H1 (cell line): Measurements from ENCODE around the gene ADRB1. TPM values are rescaled to one million over a fixed set of nuclear protein-coding genes. Genes with fewer than 3 reads are reported as not detected.

Experiments used
- CTCF ChIA-PET: fragments of 300-600 bp; sonication (Branson Sonifier 250); formaldehyde crosslinking; loops from one replicate; lab custom pipeline; 2021; ENCODE audit not compliant: partially characterized antibody; lab: Charles Lee
- POLR2A ChIA-PET: fragments of 300-600 bp; sonication (Branson Sonifier 250); formaldehyde crosslinking; loops from one replicate; lab custom pipeline; 2021; ENCODE audit warnings: inconsistent platforms; ENCODE audit not compliant: partially characterized antibody; lab: Charles Lee
- DNase-seq, 2 experiments: peaks; one replicate each; pipeline versions ENCODE4 v3.0.0 to v3.0.0-alpha.2; 2010 to 2022; ENCODE audit warnings: low spot score in 2 of 2, low read depth in 1 of 2, mixed read lengths in 1 of 2
- FAIRE-seq: peaks from 2 replicates; lab custom pipeline; 2011; peaks lifted over from hg19 to GRCh38; lab: Jason Lieb, UNC
- H2AFZ ChIP-seq: 2 replicates; pipeline ENCODE4 v1.8.1; 2012; ENCODE audit warnings: low read length, inconsistent platforms
- H2AK5ac ChIP-seq: 2 replicates; pipeline ENCODE4 v1.6.1; 2013; ENCODE audit warnings: low read depth, low read length
- H2BK120ac ChIP-seq: replicated peaks from 2 replicates; pipeline ENCODE3; 2013; ENCODE audit warnings: low read depth, low read length, inconsistent platforms
- H2BK12ac ChIP-seq: 2 replicates; pipeline ENCODE4 v1.6.1; 2013; ENCODE audit warnings: low read depth, low read length
- H2BK15ac ChIP-seq: 2 replicates; pipeline ENCODE4 v1.6.1; 2013; ENCODE audit warnings: low read length
- H2BK20ac ChIP-seq: 2 replicates; pipeline ENCODE4 v1.6.1; 2013; ENCODE audit warnings: low read length
- H2BK5ac ChIP-seq: 2 replicates; pipeline ENCODE4 v1.6.1; 2013; ENCODE audit warnings: low read depth, low read length
- H3K14ac ChIP-seq: 2 replicates; pipeline ENCODE4 v1.6.1; 2013; ENCODE audit warnings: inconsistent platforms; ENCODE audit not compliant: insufficient read length
- H3K18ac ChIP-seq: 2 replicates; pipeline ENCODE4 v1.6.1; 2013; ENCODE audit warnings: low read length; ENCODE audit errors: extremely low read depth
- H3K23ac ChIP-seq: 2 replicates; pipeline ENCODE4 v1.6.1; 2013; ENCODE audit warnings: inconsistent platforms; ENCODE audit not compliant: insufficient read length
- H3K23me2 ChIP-seq: 2 replicates; pipeline ENCODE4 v1.6.1; 2013; ENCODE audit warnings: low read depth, low read length
- H3K27ac ChIP-seq: 2 replicates; pipeline ENCODE4 v1.6.1; 2011; ENCODE audit warnings: low read depth, low read length, inconsistent platforms
- H3K27me3 ChIP-seq, 4 experiments: replicated peaks in 1 of 4; 1 replicate in 1 of 4; 2 replicates in 3 of 4; pipeline versions ENCODE4 v1.6.1 to v1.8.1; 2011 to 2013; ENCODE audit warnings: low read length in 3 of 4, mild to moderate bottlenecking in 3 of 4, inconsistent platforms in 2 of 4, mixed read lengths in 2 of 4, moderate library complexity in 1 of 4; ENCODE audit not compliant: control insufficient read depth in 3 of 4, insufficient read depth in 3 of 4; ENCODE audit errors: extremely low read depth in 1 of 4
- H3K36me3 ChIP-seq, 4 experiments: 2 replicates each; pipeline versions ENCODE4 v1.6.1 to v1.8.1; 2011 to 2013; ENCODE audit warnings: mild to moderate bottlenecking in 4 of 4, low read length in 3 of 4, moderate library complexity in 2 of 4, control low read depth in 1 of 4, inconsistent platforms in 1 of 4; ENCODE audit not compliant: insufficient read depth in 4 of 4, control insufficient read depth in 2 of 4
- H3K4ac ChIP-seq: replicated peaks from 2 replicates; pipeline ENCODE3; 2013; ENCODE audit warnings: low read length, low read depth, mixed read lengths, inconsistent platforms; ENCODE audit not compliant: insufficient read length
- H3K4me1 ChIP-seq, 4 experiments: replicated peaks in 1 of 4; 1 replicate in 1 of 4; 2 replicates in 3 of 4; pipeline versions ENCODE4 v1.6.1 to v1.8.1; 2011 to 2013; ENCODE audit warnings: low read length in 3 of 4, inconsistent platforms in 2 of 4, mixed read lengths in 1 of 4; ENCODE audit not compliant: insufficient read depth in 4 of 4, control insufficient read depth in 3 of 4
- H3K4me2 ChIP-seq, 2 experiments: 2 replicates each; pipeline versions ENCODE4 v1.6.1 to v1.8.1; 2011 to 2013; ENCODE audit warnings: low read depth in 2 of 2, low read length in 2 of 2, control low read depth in 1 of 2, inconsistent platforms in 1 of 2, mild to moderate bottlenecking in 1 of 2; ENCODE audit not compliant: insufficient read depth in 1 of 2
- H3K4me3 ChIP-seq, 4 experiments: fragments of 200-600, 300-600 bp in 1 of 4; sonication (generic), shearing (Covaris generic), sonication (Bioruptor Twin) in 1 of 4; 2 replicates each; pipeline versions ENCODE4 v1.5.1 to v1.8.1; 2011 to 2016; ENCODE audit warnings: low read length in 4 of 4, low read depth in 3 of 4, control low read depth in 2 of 4, inconsistent platforms in 2 of 4, mild to moderate bottlenecking in 2 of 4, mixed read lengths in 1 of 4, moderate library complexity in 1 of 4; ENCODE audit not compliant: insufficient read depth in 2 of 4; ENCODE audit errors: extremely low read depth in 1 of 4
- H3K56ac ChIP-seq: replicated peaks from 2 replicates; pipeline ENCODE3; 2013; ENCODE audit warnings: low read depth, mild to moderate bottlenecking, mixed read lengths, low read length, inconsistent platforms; ENCODE audit not compliant: insufficient read length
- H3K79me1 ChIP-seq: 2 replicates; pipeline ENCODE4 v1.6.1; 2013; ENCODE audit warnings: low read depth, low read length, control low read depth
- H3K79me2 ChIP-seq, 2 experiments: 2 replicates each; pipeline versions ENCODE4 v1.6.1 to v1.8.1; 2012 to 2013; ENCODE audit warnings: low read length in 2 of 2, mild to moderate bottlenecking in 2 of 2, inconsistent platforms in 1 of 2; ENCODE audit not compliant: insufficient read depth in 2 of 2, control insufficient read depth in 1 of 2
- H3K9ac ChIP-seq, 4 experiments: replicated peaks in 1 of 4; 1 replicate in 1 of 4; 2 replicates in 3 of 4; pipeline versions ENCODE4 v1.6.1 to v1.8.1; 2011 to 2013; ENCODE audit warnings: low read depth in 3 of 4, low read length in 3 of 4, control low read depth in 2 of 4, mild to moderate bottlenecking in 2 of 4, moderate library complexity in 2 of 4, inconsistent platforms in 1 of 4; ENCODE audit errors: extremely low read depth in 1 of 4
- H3K9me3 ChIP-seq, 2 experiments: 2 replicates each; pipeline versions ENCODE4 v1.6.1 to v1.8.1; 2012 to 2013; ENCODE audit warnings: mild to moderate bottlenecking in 2 of 2, moderate library complexity in 2 of 2, control low read depth in 1 of 2, inconsistent platforms in 1 of 2, low read depth in 1 of 2, low read length in 1 of 2, mixed read lengths in 1 of 2; ENCODE audit not compliant: insufficient read depth in 2 of 2
- H4K20me1 ChIP-seq, 2 experiments: replicated peaks in 1 of 2; 2 replicates each; pipeline versions ENCODE3 to v1.8.1; 2011 to 2013; ENCODE audit warnings: inconsistent platforms in 2 of 2, low read length in 2 of 2, mild to moderate bottlenecking in 1 of 2; ENCODE audit not compliant: insufficient read depth in 2 of 2, control insufficient read depth in 1 of 2
- H4K5ac ChIP-seq: 2 replicates; pipeline ENCODE4 v1.6.1; 2013; ENCODE audit warnings: low read length, low read depth, mixed read lengths, inconsistent platforms; ENCODE audit not compliant: insufficient read length
- H4K8ac ChIP-seq: 2 replicates; pipeline ENCODE4 v1.8.0; 2013; ENCODE audit warnings: mild to moderate bottlenecking, moderate library complexity, low read length, inconsistent platforms; ENCODE audit not compliant: insufficient read depth; ENCODE audit errors: extremely low read depth
- H4K91ac ChIP-seq: replicated peaks from 2 replicates; pipeline ENCODE3; 2013; ENCODE audit warnings: low read length, mixed read lengths, inconsistent platforms; ENCODE audit not compliant: insufficient read length
- CHD2 ChIP-seq: IDR thresholded peaks from 2 replicates; pipeline ENCODE4 v1.6.1; 2012; ENCODE audit warnings: low read length, improper control_type of control experiment
- KDM1A ChIP-seq: fragments of 200-600, 300-600 bp; sonication (generic); IDR thresholded peaks from 2 replicates; pipeline ENCODE4 v1.7.1; 2016; ENCODE audit warnings: mild to moderate bottlenecking, low read length, borderline replicate concordance
- PHF8 ChIP-seq: fragments of 200-600 bp; sonication (generic); conservative IDR thresholded peaks from 2 replicates; pipeline ENCODE4 v1.7.1; 2012; ENCODE audit warnings: low read depth, mild to moderate bottlenecking, inconsistent platforms, low read length, moderate library complexity
- RFX5 ChIP-seq: IDR thresholded peaks from 2 replicates; pipeline ENCODE4 v1.6.1; 2011; ENCODE audit warnings: low read depth, low read length, improper control_type of control experiment, borderline replicate concordance
- RNF2 ChIP-seq: fragments of 200-900, 300-1000 bp; sonication (generic); IDR thresholded peaks from 2 replicates; pipeline ENCODE4 v1.7.1; 2016; ENCODE audit warnings: borderline replicate concordance, low read depth, mild to moderate bottlenecking, antibody characterized with exemption, low read length; ENCODE audit not compliant: poor library complexity, severe bottlenecking; ENCODE audit errors: missing control alignments
- SIRT6 ChIP-seq: IDR thresholded peaks from one replicate; pipeline ENCODE4 v1.7.1; 2012; ENCODE audit warnings: low read length, inconsistent platforms
- SIX5 ChIP-seq: IDR thresholded peaks from 2 replicates; pipeline ENCODE4 v1.6.1; 2011; ENCODE audit warnings: mild to moderate bottlenecking, low read depth, low read length
- TAF7 ChIP-seq: optimal IDR thresholded peaks from 2 replicates; pipeline ENCODE3; 2011; ENCODE audit warnings: low read depth, mild to moderate bottlenecking, inconsistent platforms, low read length, moderate library complexity, borderline replicate concordance
- TEAD4 ChIP-seq: IDR thresholded peaks from 2 replicates; pipeline ENCODE4 v1.6.1; 2012; ENCODE audit warnings: low read depth, low read length, inconsistent platforms, mixed read lengths
- YY1 ChIP-seq: IDR thresholded peaks from 2 replicates; pipeline ENCODE4 v1.6.1; 2011; ENCODE audit warnings: low read depth, mild to moderate bottlenecking, low read length
- WGBS, 2 experiments: shearing (Covaris generic) in 1 of 2; methylation state at CpG; one replicate each; pipeline versions ENCODE4 v1.1.6 to v1.1.7; 2013 to 2015; ENCODE audit warnings: low lambda C conversion rate in 2 of 2, mixed read lengths in 2 of 2, inconsistent platforms in 1 of 2, low coverage in 1 of 2, missing lambda C conversion rate in 1 of 2; ENCODE audit not compliant: insufficient replicate concordance in 2 of 2, insufficient coverage in 1 of 2, insufficient read length in 1 of 2; ENCODE audit errors: extremely low coverage in 1 of 2, missing lambda C conversion rate in 1 of 2; 5-methylcytosine and 5-hydroxymethylcytosine counted together
- polyA plus RNA-seq, 7 experiments: library from polyadenylated mRNA; depleted of rRNA in 3 of 7; stranded (reverse) in 5 of 7; unstranded in 2 of 7; fragments of >200 nt in 5 of 7; fragments of 200-250 nt in 2 of 7; gene quantifications; 1 replicate in 5 of 7; 2 replicates in 1 of 7; 4 replicates in 1 of 7; pipeline versions ENCODE4 v1.2.1 to v1.2.3, GENCODE V29; 2011 to 2013; ENCODE audit warnings: missing spikeins in 2 of 7, mixed read lengths in 2 of 7
- total RNA-seq: library from RNA; stranded (reverse); fragmentation: NEBNext Ultra II Directional; extraction: Animal tissue kit (Norgen Biotek cat#: 25700); gene quantifications from 2 replicates; pipeline ENCODE4 v1.2.1, GENCODE V29; 2021
- TF ChIP-seq, protein P1 (sequence below): IDR thresholded peaks from 2 replicates; pipeline ENCODE4 v1.6.1; 2012; ENCODE audit warnings: low read length, inconsistent platforms
- TF ChIP-seq, protein P2 (sequence below): IDR thresholded peaks from 2 replicates; pipeline ENCODE4 v1.6.1; 2011; ENCODE audit warnings: low read length, improper control_type of control experiment

Gene ADRB1
- total and polyA plus RNA-seq, 2 of the 8 experiments (the other 6 are each of a cell fraction or from before 2014, with no cell fraction given): 0.14 to 0.48 TPM

DNA sequence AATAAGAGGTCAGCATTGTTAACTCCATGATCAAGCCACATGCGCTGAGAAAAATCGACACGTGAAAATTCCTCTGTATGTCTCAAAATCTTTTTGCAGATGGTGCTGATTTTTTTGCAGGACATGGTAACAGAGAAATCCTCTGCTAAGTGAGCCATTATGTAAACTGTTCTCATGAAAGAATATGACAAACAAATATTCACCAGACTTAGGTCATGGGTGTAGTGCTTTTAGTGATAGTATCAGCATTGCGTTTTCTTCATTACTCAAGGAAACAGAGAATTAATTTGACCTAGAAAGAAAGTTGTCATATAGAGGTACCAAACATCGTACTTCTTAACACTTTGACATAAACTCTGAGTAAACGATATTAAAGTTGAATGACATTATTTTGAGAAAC, 34.7 kb downstream of the ADRB1 start:
- Histone ChIP-seq H3K27me3 (no peaks in the 10 kb centered on the region), H3K79me2 (no peaks in the 10 kb centered on the region), H2AFZ (peak overlapping the region; percentile 52; the same call in 1 of the 2 replicates), H2BK120ac (no peak overlapping the region), H3K79me1 (no peaks in the 10 kb centered on the region), H4K8ac (no peak overlapping the region), H3K23me2 (no peaks in the 10 kb centered on the region), H3K27ac (no peak overlapping the region), H2BK15ac (no peak overlapping the region), H3K18ac (no peak overlapping the region), H3K9ac (no peak overlapping the region), H3K23ac (no peak overlapping the region), H2BK5ac (no peak overlapping the region), H2BK12ac (no peak overlapping the region), H4K20me1 (no peaks in the 10 kb centered on the region), H3K4ac (no peak overlapping the region), H3K4me2 (no peak overlapping the region), H3K4me1 (no peaks in the 10 kb centered on the region), H3K9me3 (no peaks in the 10 kb centered on the region), H2AK5ac (no peak overlapping the region), H4K91ac (no peak overlapping the region), H4K5ac (no peak overlapping the region), H3K36me3 (no peaks in the 10 kb centered on the region), H3K4me3 (no peak overlapping the region), H3K14ac (no peak overlapping the region), H2BK20ac (no peak overlapping the region), H3K56ac (no peak overlapping the region)
- ChIA-PET POLR2A (no interaction called here), CTCF (interaction anchor here (0.6 to 2.5 kb wide), 13 partner anchors 8 to 149 kb away, joined by 3 to 11 read pairs (median 3); no protein-coding TSS in a partner anchor)
- no peak for TF ChIP-seq YY1
- TF ChIP-seq KDM1A: no peak
- no peak for TF ChIP-seq CHD2
- no peak for TF ChIP-seq PHF8
- TF ChIP-seq SIX5: no peak
- TF ChIP-seq RFX5: no peak
- TF ChIP-seq RNF2: no peak
- TF ChIP-seq, protein P1, sequence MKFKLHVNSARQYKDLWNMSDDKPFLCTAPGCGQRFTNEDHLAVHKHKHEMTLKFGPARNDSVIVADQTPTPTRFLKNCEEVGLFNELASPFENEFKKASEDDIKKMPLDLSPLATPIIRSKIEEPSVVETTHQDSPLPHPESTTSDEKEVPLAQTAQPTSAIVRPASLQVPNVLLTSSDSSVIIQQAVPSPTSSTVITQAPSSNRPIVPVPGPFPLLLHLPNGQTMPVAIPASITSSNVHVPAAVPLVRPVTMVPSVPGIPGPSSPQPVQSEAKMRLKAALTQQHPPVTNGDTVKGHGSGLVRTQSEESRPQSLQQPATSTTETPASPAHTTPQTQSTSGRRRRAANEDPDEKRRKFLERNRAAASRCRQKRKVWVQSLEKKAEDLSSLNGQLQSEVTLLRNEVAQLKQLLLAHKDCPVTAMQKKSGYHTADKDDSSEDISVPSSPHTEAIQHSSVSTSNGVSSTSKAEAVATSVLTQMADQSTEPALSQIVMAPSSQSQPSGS: no peak
- TF ChIP-seq, protein P2, sequence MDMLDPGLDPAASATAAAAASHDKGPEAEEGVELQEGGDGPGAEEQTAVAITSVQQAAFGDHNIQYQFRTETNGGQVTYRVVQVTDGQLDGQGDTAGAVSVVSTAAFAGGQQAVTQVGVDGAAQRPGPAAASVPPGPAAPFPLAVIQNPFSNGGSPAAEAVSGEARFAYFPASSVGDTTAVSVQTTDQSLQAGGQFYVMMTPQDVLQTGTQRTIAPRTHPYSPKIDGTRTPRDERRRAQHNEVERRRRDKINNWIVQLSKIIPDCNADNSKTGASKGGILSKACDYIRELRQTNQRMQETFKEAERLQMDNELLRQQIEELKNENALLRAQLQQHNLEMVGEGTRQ: no peak
- TF ChIP-seq TAF7: no peak
- no peak for TF ChIP-seq SIRT6
- no peak for TF ChIP-seq TEAD4
- DNase-seq (no peak), FAIRE-seq (no peak)
- 85% methylated on average over 6 of the region's 6 CpGs; no CpG with 5 or more reads in 1 of the 2 experiments for WGBS, 2 experiments
